Bronchial epithelial cell (primary cell): ENCODE measurements around the gene CCDC12. TPM values are rescaled to one million over a fixed set of nuclear protein-coding genes. Genes with fewer than 3 reads are reported as not detected.

Experiments used
- DNase-seq: peaks from one replicate; pipeline ENCODE4 v3.0.0-alpha.2; 2010; ENCODE audit warnings: low read depth
- FAIRE-seq: peaks from 2 replicates; lab custom pipeline; 2011; peaks lifted over from hg19 to GRCh38; lab: Jason Lieb, UNC
- H3K27me3 ChIP-seq: 2 replicates; pipeline ENCODE4 v1.5.1; 2011; ENCODE audit warnings: low read length; ENCODE audit not compliant: control insufficient read depth, insufficient read depth
- H3K36me3 ChIP-seq: 2 replicates; pipeline ENCODE4 v1.5.1; 2011; ENCODE audit warnings: low read length; ENCODE audit not compliant: control insufficient read depth, insufficient read depth
- H3K4me3 ChIP-seq: 2 replicates; pipeline ENCODE4 v1.5.1; 2011; ENCODE audit warnings: mild to moderate bottlenecking, low read depth, low read length, control low read depth
- CTCF ChIP-seq: IDR thresholded peaks from 2 replicates; pipeline ENCODE4 v1.5.1; 2011; ENCODE audit warnings: mild to moderate bottlenecking, moderate library complexity, low read length, control low read depth, inconsistent platforms; ENCODE audit not compliant: insufficient read depth, severe bottlenecking
- total RNA-seq: library from RNA; depleted of rRNA; stranded (reverse); fragments of >200 nt; gene quantifications from 2 replicates; pipeline ENCODE4 v1.2.1, GENCODE V29; 2014

The CCDC12 gene
- total RNA-seq, 1 donor from 2014 or later, result 39.2 TPM

- no peaks in the 10 kb centered on the region for H3K27me3 ChIP-seq
- DNase-seq, result no peak
- TF ChIP-seq CTCF, result no peak
- no peak for FAIRE-seq
- peaks cover 7% of the 10 kb centered on the region for H3K36me3 ChIP-seq
- H3K4me3 ChIP-seq, result no peak overlapping the region
These were observed 14.1 kb downstream of the CCDC12 start for GRCh38 chr3:46962427-46962826.

GRCh38 chr3:46960835-46961234 is 15.7 kb downstream of the CCDC12 start:
- FAIRE-seq (no peak), DNase-seq (no peak)
- Histone ChIP-seq H3K4me3 (no peak overlapping the region), H3K27me3 (no peaks in the 10 kb centered on the region), H3K36me3 (peaks cover 7% of the 10 kb centered on the region)
- no peak for TF ChIP-seq CTCF

- TF ChIP-seq CTCF, result no peak
- FAIRE-seq (no peak), DNase-seq (peak; percentile 84)
- Histone ChIP-seq H3K4me3 (no peak overlapping the region), H3K36me3 (peaks cover 2% of the 10 kb centered on the region), H3K27me3 (no peaks in the 10 kb centered on the region)
These were observed 16.4 kb downstream of the CCDC12 start for GRCh38 chr3:46960081-46960701.

GRCh38 chr3:46959161-46959511 is 17.4 kb downstream of the CCDC12 start:
- FAIRE-seq, result no peak
- TF ChIP-seq CTCF, result no peak
- Histone ChIP-seq H3K4me3 (no peak overlapping the region), H3K27me3 (no peaks in the 10 kb centered on the region), H3K36me3 (peaks cover 2% of the 10 kb centered on the region)
- DNase-seq, result no peak

- peaks cover 2% of the 10 kb centered on the region for H3K36me3 ChIP-seq
- FAIRE-seq (no peak), DNase-seq (no peak)
- no peaks in the 10 kb centered on the region for H3K27me3 ChIP-seq
- no peak overlapping the region for H3K4me3 ChIP-seq
- no peak for TF ChIP-seq CTCF
These were observed 17.9 kb downstream of the CCDC12 start for GRCh38 chr3:46958467-46959160.
